Stimulated activated CD4-positive, alpha-beta T cell treated with anti-CD3 and anti-CD28 coated beads, Interleukin-4, amount 100 ng/mL, for 4 hours (primary cell): Measurements from ENCODE around the gene CACNA1D.
"Not testable (repeated sequence)": the region's sequence is repeated elsewhere in the genome, so short reads cannot be mapped to it uniquely, and the experiment has no call there.

Experiments
- DNase-seq, 2 experiments: peaks; one replicate each; pipeline ENCODE4 v3.0.0-alpha.2; 2020

CACNA1D gene

DNA sequence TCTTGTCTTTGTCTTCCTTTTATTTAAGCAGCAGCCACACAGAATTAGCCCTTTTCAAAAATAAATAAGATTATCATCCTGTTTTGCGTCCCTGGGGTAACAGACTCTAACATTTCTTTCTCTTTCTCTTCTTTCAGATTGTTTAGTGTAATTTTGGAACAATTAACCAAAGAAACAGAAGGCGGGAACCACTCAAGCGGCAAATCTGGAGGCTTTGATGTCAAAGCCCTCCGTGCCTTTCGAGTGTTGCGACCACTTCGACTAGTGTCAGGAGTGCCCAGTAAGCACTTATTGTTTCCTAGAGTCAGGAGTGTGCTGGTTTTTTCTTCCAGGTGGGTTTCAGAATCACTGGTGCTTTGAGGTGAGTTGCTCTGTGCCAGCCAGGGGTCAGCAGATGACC, 165.6 kb downstream of the CACNA1D start:
- DNase-seq = no peak

- DNase-seq = no peak
Measured at GRCh38 chr3:53661480-53661879, 167.1 kb downstream of the CACNA1D start.

GRCh38 chr3:53664812-53665211, 170.4 kb downstream of the CACNA1D start:
- not testable (repeated sequence) for DNase-seq

GRCh38 chr3:53665608-53666425, 171.4 kb downstream of the CACNA1D start:
- DNase-seq = no peak

DNA sequence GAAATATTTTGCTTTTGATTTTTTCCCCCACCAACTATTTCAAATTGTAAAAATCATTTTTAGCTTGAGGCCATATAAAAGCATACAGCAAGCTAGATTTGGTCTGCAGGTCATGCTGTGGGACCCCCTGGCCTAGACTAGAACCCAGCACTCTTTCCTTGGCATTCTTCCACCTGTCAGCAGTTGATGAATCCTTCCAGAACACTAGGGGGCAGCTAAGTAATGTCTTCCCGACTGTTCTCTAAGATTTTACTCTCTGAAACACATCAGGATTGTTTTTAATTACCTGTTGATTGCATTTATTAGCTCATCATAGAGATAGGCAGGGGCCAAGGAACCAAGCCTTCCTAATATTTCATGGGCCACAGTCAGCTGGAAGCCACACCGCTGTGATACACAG, 174.5 kb downstream of the CACNA1D start:
- DNase-seq = no peak

- no peak for DNase-seq
Measured at GRCh38 chr3:53670721-53671120, 176.3 kb downstream of the CACNA1D start.

GRCh38 chr3:53671192-53671960, 177.0 kb downstream of the CACNA1D start:
- no peak for DNase-seq

- no peak for DNase-seq
Measured at GRCh38 chr3:53671961-53672299, 177.5 kb downstream of the CACNA1D start.

DNA sequence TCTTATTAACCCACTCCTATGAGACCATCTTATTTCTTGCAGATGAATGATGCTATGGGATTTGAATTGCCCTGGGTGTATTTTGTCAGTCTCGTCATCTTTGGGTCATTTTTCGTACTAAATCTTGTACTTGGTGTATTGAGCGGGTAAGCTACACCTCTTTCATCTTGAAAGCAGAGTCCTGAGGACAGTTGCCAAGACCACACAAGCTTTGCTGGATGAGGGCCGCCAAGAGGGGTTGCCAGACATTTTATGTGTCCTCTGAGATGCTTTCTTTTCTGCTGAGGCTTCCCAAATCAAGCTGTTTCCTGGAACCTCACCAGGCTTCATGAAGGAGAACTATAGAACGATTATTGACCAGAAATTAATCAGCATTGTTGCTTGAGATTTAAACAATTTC, 178.6 kb downstream of the CACNA1D start:
- DNase-seq = no peak

GRCh38 chr3:53673722-53674350, 179.4 kb downstream of the CACNA1D start:
- no peak for DNase-seq

- no peak for DNase-seq
Measured at GRCh38 chr3:53674582-53674981, 180.2 kb downstream of the CACNA1D start.

GRCh38 chr3:53675022-53675697, 180.7 kb downstream of the CACNA1D start:
- DNase-seq = no peak

- no peak for DNase-seq
Measured at GRCh38 chr3:53675942-53676341, 181.5 kb downstream of the CACNA1D start.

DNA sequence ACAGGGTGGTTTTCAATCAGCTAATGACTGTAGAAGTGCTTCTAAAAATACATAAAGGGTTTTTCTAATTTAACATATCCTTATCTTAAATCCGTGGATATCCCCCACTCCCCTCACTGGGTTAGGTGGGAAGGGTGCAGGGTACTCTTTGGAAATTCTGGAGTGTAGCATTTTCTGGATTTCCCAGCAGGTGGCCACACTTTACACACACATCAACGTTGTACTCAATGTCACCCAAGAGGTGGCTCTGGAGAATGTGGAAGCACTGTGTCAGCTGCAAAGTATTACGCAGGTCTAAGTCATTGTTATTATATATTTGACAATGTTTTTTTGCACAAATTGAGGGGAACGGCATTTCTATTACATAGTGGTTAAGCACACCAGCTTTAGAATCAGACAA, 183.0 kb downstream of the CACNA1D start:
- DNase-seq = no peak

DNA sequence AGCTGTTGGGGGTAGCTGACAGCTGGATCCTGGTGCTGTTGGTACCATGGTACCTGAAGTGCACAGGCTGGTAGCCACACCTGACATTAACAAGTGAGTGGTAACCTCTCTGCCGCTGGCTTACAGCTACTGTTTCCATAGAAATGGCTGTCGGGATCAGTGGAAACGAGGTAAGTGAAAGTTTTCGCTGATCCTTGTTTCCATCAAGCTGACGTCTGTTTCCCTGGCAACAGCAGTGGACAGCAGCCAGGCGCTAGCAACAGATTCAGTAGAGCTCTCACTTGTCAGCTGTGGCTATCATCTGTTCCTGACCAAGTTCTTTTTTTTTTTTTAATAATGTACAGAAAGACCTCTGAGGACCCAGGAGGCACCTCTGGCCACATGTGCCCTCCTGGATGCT, 185.6 kb downstream of the CACNA1D start:
- DNase-seq = no peak

DNA sequence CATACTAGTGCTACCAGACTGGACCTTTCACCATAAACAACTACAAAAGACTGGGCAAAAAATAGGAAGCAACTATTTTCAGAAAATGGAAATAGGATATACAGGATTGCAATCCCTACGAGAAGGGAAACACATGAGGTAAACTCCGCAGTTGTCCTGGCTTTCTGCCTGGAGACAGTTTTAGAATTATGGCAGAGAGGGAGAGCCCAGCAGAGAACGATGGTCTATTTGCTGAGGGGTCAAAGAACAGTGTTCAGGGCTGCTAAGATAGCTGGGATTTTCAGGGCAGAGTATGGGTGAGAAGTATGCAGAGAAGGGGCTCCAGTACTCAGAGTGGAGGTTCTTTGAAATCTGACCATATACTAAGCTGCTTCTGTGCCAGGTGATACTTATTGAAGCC, 188.4 kb downstream of the CACNA1D start:
- no peak for DNase-seq

DNA sequence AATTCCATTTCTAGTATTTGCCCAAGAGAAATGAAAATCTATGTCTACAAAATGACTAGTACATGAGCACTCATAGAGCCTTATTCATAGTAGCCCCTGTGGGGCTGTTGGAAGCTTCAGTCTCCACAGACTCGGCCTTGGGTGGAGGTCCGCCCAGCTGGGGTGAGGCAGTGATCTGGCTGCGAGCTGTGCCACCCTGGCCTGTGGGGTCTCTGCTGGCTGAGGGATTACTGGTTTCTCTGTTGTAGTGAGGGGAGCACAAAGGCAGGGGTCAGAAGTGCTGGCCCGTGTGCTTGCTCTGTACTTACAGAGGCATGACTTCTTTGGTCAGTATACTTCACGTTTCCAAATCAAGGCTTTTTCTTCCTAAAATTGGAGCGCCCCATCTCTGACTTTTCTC, 193.7 kb downstream of the CACNA1D start:
- no peak for DNase-seq

- DNase-seq = no peak
Measured at GRCh38 chr3:53688989-53689388, 194.6 kb downstream of the CACNA1D start.

GRCh38 chr3:53689681-53690080, 195.3 kb downstream of the CACNA1D start:
- no peak for DNase-seq

DNA sequence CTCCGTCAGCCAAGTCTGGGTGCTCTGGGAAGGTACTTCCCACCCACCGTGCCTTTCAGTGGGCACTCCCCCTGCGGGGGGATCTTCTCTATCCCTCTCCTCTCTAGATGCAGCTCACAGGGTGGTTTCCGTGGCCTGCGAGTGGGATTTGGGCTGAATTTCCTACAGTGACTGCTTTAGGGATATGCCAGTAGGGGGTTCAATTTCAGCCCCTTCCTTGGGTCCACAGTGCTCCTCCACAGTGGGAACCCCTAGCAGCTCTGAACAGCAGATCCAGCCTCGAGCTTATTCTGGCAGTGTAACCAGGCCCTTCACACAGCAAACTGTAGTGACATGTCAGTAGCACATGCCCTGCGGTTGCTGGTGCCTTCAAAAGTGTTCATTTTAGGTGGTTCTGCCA, 196.1 kb downstream of the CACNA1D start:
- no peak for DNase-seq

DNA sequence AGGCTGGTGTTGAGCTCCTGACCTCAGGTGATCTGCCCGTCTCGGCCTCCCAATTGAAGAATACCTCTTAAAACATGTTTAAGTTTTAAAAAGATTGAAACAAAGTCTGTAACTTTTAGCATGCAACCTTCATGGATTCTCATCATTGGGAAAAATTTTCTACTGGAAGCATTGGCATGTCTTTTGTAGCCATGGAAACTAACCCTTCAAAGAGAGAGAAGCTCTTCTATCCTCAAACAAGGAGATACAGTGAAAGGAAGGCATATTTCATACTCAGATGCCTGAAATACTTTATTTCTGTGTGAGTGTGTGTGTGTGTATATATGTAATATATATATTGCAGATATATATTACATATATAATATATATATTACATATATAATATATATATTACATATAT, 196.9 kb downstream of the CACNA1D start:
- no peak for DNase-seq

DNA sequence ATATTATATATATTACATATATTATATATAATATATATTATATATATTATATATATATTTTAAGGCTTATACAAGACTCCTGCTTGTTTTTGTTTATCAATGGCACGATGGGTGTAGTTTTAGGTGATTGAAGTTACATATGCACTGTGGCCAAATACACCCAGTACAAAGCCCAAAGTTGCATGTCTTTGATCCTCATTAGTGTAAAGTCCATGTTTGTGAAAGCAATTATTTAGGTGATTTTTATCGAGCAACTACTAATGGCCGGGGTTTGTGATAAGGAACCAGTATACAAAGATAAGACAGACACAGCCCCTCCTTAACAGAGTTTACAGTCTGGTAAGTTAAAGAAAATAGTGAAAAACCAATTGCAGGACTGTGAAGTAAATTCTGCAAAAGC, 197.5 kb downstream of the CACNA1D start:
- DNase-seq = no peak

DNA sequence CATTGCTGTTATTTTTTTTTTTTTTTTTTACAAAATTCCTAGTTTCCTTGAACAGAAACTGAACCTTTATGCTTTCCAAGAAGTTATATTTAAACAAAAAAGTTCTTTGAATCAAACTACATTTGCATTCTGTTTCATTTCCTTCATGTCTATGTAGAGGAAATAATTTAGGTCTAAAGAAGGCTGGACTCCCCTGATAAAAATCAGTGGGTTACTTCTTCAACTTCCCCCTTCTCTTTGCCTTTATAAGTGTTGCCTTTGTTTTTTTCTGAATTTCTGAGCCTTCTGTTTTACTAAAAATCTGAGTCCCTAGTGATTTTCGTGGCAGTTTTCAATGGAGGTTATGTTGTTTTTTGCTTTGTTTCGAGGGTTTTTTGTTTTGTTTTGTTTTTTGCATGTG, 199.0 kb downstream of the CACNA1D start:
- DNase-seq = no peak
